Subcutaneous adipose tissue (tissue), 4 donors: ENCODE data around the gene ETV7. TPM values are rescaled to one million over a fixed set of nuclear protein-coding genes. Genes with fewer than 3 reads are reported as not detected.

Source experiments
- total RNA-seq, 4 donors: library from RNA; depleted of rRNA; stranded (reverse); fragments of >200 nt; gene quantifications; one replicate each; pipeline ENCODE4 v1.1.0, GENCODE V29; 2016
- TF ChIP-seq, protein P1 (sequence below): fragments of 450-650 bp; IDR thresholded peaks from one replicate; pipeline ENCODE4 v1.5.1; 2016; ENCODE audit warnings: low read depth, mild to moderate bottlenecking, control low read depth, antibody characterized with exemption, moderate library complexity

Gene ETV7
- total RNA-seq, 4 donors from 2014 or later, result 0.44 to 1.6 (median 0.54) TPM

DNA sequence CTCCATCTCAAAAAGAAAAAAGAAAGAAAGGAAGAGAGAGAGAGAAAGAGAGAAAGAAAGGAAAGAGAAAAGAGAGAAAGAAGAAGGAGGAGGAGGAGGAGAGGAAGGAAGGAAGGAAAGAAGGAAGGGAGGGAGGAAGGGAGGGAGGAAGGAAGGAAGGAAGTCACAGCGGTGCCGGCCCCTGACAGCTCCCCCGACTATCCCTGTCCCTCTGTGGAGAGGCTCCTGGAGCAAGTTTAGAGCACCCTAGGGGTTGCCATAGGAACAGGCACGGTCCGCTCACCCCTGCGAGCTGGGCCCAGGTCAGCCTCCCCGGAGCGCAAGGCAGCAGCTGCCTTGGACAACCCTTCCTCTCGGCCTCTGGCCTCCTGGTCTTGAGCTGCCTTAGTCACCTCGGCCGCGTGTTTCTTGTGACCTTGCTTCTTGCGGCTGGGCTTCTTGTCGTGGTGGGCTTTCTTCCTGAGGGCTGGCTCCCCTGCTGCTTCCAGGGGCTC is 57.6 kb downstream of the ETV7 start:
- TF ChIP-seq, protein P1, sequence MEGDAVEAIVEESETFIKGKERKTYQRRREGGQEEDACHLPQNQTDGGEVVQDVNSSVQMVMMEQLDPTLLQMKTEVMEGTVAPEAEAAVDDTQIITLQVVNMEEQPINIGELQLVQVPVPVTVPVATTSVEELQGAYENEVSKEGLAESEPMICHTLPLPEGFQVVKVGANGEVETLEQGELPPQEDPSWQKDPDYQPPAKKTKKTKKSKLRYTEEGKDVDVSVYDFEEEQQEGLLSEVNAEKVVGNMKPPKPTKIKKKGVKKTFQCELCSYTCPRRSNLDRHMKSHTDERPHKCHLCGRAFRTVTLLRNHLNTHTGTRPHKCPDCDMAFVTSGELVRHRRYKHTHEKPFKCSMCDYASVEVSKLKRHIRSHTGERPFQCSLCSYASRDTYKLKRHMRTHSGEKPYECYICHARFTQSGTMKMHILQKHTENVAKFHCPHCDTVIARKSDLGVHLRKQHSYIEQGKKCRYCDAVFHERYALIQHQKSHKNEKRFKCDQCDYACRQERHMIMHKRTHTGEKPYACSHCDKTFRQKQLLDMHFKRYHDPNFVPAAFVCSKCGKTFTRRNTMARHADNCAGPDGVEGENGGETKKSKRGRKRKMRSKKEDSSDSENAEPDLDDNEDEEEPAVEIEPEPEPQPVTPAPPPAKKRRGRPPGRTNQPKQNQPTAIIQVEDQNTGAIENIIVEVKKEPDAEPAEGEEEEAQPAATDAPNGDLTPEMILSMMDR, result no peak

GRCh38 chr6:36328600-36328999 is 58.9 kb downstream of the ETV7 start:
- TF ChIP-seq, protein P1, result no peak

GRCh38 chr6:36327919-36328236 is 59.6 kb downstream of the ETV7 start:
- TF ChIP-seq, protein P1, result no peak

DNA sequence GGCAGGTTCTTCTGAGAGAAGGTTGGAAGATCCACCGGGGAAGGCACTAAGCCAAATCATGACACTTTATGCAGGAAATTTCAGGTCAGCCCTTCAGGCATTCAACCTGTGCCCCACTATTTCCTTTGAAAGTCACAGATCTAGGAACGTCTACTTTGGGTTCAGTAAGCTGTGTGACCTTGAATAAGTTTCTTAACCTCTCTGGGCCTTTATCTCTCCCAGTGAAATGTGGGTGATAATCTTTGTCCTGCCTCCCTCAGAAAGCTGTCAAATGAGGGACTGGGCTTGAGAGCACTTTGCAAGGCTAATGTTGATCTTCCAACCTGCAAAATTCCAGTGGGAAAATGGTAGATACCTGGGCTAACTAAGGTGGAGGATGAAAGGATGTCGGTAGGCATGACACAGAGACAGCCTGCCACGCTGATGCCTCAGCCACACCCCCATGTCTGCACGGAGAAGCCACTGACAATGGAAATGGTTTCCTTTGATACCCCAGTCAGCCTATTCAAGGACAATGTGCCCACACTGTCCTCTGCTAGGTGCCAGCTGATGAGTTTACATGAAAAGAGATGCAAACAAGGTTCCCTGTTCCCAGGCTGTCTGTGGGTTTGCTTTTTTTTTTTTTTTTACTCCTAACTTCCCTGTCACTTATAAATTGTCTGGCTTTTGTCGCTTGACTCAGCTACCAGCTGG is 60.1 kb downstream of the ETV7 start:
- TF ChIP-seq, protein P1, result no peak

- TF ChIP-seq, protein P1, result no peak
These were observed 61.0 kb downstream of the ETV7 start for GRCh38 chr6:36326356-36326995.

- TF ChIP-seq, protein P1, result no peak
These were observed 62.8 kb downstream of the ETV7 start for GRCh38 chr6:36324715-36325114.

GRCh38 chr6:36324191-36324590 is 63.3 kb downstream of the ETV7 start:
- TF ChIP-seq, protein P1, result no peak
